HG02840 (cell line): ENCODE data around the gene STYXL1.
"Not testable (repeated sequence)": the region's sequence is repeated elsewhere in the genome, so short reads cannot be mapped to it uniquely, and the experiment has no call there.

ENCODE experiments used
- ATAC-seq: cut with Tn5 transposase; IDR thresholded peaks from one replicate; pipeline ENCODE4 v1.9.1; 2021; ENCODE audit warnings: mild to moderate bottlenecking, moderate library complexity, moderate number of reproducible peaks; ENCODE audit not compliant: unreplicated experiment, low FRiP score

Gene STYXL1

GRCh38 chr7:76040126-76040525, 7.7 kb downstream of the STYXL1 start:
- ATAC-seq: no peak

- ATAC-seq: no peak
These were observed 10.5 kb downstream of the STYXL1 start for GRCh38 chr7:76037310-76037709.

- no peak for ATAC-seq
These were observed 15.8 kb downstream of the STYXL1 start for GRCh38 chr7:76031964-76032363.

GRCh38 chr7:76029682-76030081, 18.1 kb downstream of the STYXL1 start:
- not testable (repeated sequence) for ATAC-seq

GRCh38 chr7:76023002-76023401, 24.8 kb downstream of the STYXL1 start:
- ATAC-seq: no peak

GRCh38 chr7:76022026-76022780, 25.6 kb downstream of the STYXL1 start:
- ATAC-seq: no peak

GRCh38 chr7:76020031-76020714, 27.6 kb downstream of the STYXL1 start:
- no peak for ATAC-seq

GRCh38 chr7:76018520-76018919, 29.3 kb downstream of the STYXL1 start:
- ATAC-seq: not testable (repeated sequence)

- no peak for ATAC-seq
These were observed 31.4 kb downstream of the STYXL1 start for GRCh38 chr7:76016191-76016947.

- ATAC-seq: no peak
These were observed 36.3 kb downstream of the STYXL1 start for GRCh38 chr7:76011442-76011861.

GRCh38 chr7:76009672-76010600, 37.9 kb downstream of the STYXL1 start:
- no peak for ATAC-seq

GRCh38 chr7:76008156-76008687, 39.6 kb downstream of the STYXL1 start:
- no peak for ATAC-seq

- not testable (repeated sequence) for ATAC-seq
These were observed 42.8 kb downstream of the STYXL1 start for GRCh38 chr7:76005004-76005403.

GRCh38 chr7:76003351-76003750, 44.4 kb downstream of the STYXL1 start:
- no peak for ATAC-seq

- ATAC-seq: no peak
These were observed 45.0 kb downstream of the STYXL1 start for GRCh38 chr7:76002822-76003221.

GRCh38 chr7:76002139-76002538, 45.7 kb downstream of the STYXL1 start:
- ATAC-seq: no peak

- ATAC-seq: no peak
These were observed 47.2 kb downstream of the STYXL1 start for GRCh38 chr7:76000566-76000965.

- no peak for ATAC-seq
These were observed 49.8 kb downstream of the STYXL1 start for GRCh38 chr7:75998038-75998437.

- ATAC-seq: no peak
These were observed 51.3 kb downstream of the STYXL1 start for GRCh38 chr7:75996476-75996875.

GRCh38 chr7:75995996-75996395, 51.8 kb downstream of the STYXL1 start:
- ATAC-seq: no peak
